Karpas-422 (cell line): ENCODE data around the gene CLMN. TPM values are rescaled to one million over a fixed set of nuclear protein-coding genes. Genes with fewer than 3 reads are reported as not detected.

Experiments used
- DNase-seq: peaks from one replicate; pipeline ENCODE4 v3.0.0-alpha.2; 2015
- H2AFZ ChIP-seq: fragments of 200-600 bp; sonication (generic); 2 replicates; pipeline ENCODE4 v1.6.1; 2014; ENCODE audit warnings: antibody characterized with exemption, low read length, mixed read lengths
- H3K27ac ChIP-seq: fragments of 200-600 bp; sonication (generic); 2 replicates; pipeline ENCODE4 v1.5.1; 2014; ENCODE audit warnings: mild to moderate bottlenecking, low read length, moderate library complexity
- H3K27me3 ChIP-seq: fragments of 200-600 bp; sonication (generic); 2 replicates; pipeline ENCODE4 v1.6.1; 2014; ENCODE audit warnings: low read length, mixed read lengths
- H3K36me3 ChIP-seq: fragments of 200-600 bp; sonication (generic); 2 replicates; pipeline ENCODE4 v1.6.1; 2014; ENCODE audit warnings: low read length, mixed read lengths; ENCODE audit not compliant: insufficient read depth
- H3K4me1 ChIP-seq: fragments of 200-600 bp; sonication (generic); 2 replicates; pipeline ENCODE4 v1.6.1; 2014; ENCODE audit warnings: mild to moderate bottlenecking, low read length, mixed read lengths
- H3K4me2 ChIP-seq: fragments of 200-600 bp; sonication (generic); 2 replicates; pipeline ENCODE4 v1.6.1; 2014; ENCODE audit warnings: low read length, low read depth, mild to moderate bottlenecking; ENCODE audit not compliant: poor library complexity, severe bottlenecking
- H3K4me3 ChIP-seq: fragments of 200-600 bp; sonication (generic); 2 replicates; pipeline ENCODE4 v1.5.1; 2014; ENCODE audit warnings: mild to moderate bottlenecking, antibody characterized with exemption, low read length, mixed read lengths
- H3K79me2 ChIP-seq: fragments of 200-600 bp; sonication (generic); 2 replicates; pipeline ENCODE4 v1.6.1; 2014; ENCODE audit warnings: mild to moderate bottlenecking, low read length, mixed read lengths
- H3K9ac ChIP-seq: fragments of 200-600 bp; sonication (generic); 2 replicates; pipeline ENCODE4 v1.6.0; 2014; ENCODE audit warnings: low read length
- H3K9me2 ChIP-seq: fragments of 200-600 bp; sonication (generic), shearing (Covaris generic); replicated peaks from 2 replicates; pipeline ENCODE4 v1.6.0; 2014; ENCODE audit warnings: mild to moderate bottlenecking, low read length, moderate library complexity; ENCODE audit not compliant: insufficient read depth
- H3K9me3 ChIP-seq: fragments of 300-700, 200-600 bp; sonication (generic); 2 replicates; pipeline ENCODE4 v1.6.1; 2014; ENCODE audit warnings: low read length, mixed read lengths
- H4K20me1 ChIP-seq: fragments of 200-600 bp; sonication (generic); 2 replicates; pipeline ENCODE4 v1.6.1; 2014; ENCODE audit warnings: mild to moderate bottlenecking, antibody characterized with exemption, low read length, low read depth; ENCODE audit not compliant: insufficient read depth
- total RNA-seq: library from RNA; depleted of rRNA; stranded (reverse); fragments of >200 nt; shearing (Covaris generic); gene quantifications from 2 replicates; pipeline ENCODE4 v1.2.3, GENCODE V29; 2014; ENCODE audit warnings: low replicate concordance

CLMN gene
- total RNA-seq, 1 experiment from 2014 or later: 56.1 TPM

GRCh38 chr14:95221531-95221930 is 98.2 kb downstream of the CLMN start:
- no peak for DNase-seq
- Histone ChIP-seq H3K4me1 (peaks cover 20% of the 10 kb centered on the region), H3K9me2 (no peaks in the 10 kb centered on the region), H3K4me3 (no peak overlapping the region), H4K20me1 (no peaks in the 10 kb centered on the region), H3K27ac (no peak overlapping the region), H3K36me3 (peaks cover 50% of the 10 kb centered on the region), H3K9ac (no peak overlapping the region), H2AFZ (no peak overlapping the region), H3K79me2 (no peaks in the 10 kb centered on the region), H3K4me2 (no peak overlapping the region), H3K9me3 (no peaks in the 10 kb centered on the region), H3K27me3 (no peaks in the 10 kb centered on the region)

DNA sequence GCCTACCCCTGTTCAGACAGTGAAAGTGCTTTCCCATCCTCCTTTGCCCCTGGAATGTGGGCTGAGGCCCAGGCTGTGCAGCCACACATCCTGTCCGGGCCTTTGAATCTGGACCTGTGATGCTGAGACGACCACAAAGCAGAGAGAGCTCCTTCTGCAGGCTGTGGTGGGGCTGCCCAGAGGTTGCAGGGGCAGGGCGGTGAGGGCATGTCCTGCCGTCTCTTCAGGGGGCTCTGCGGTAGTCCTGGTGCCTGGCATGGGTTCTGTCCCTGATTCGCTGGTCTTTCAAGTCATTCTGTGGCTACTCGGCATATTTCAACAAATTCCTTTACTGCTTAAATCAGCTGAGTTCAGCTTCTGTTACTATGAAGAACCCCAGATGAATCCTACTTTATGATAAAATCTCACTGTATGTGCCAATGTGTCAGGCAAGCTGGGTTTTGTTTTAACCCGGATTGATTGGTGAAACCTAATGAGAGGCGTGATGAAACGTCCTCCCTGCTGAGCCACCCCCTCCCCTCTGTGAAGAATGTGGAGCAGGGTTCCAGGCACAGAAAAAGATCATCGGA is 99.0 kb downstream of the CLMN start:
- Histone ChIP-seq H2AFZ (no peak overlapping the region), H3K27me3 (no peaks in the 10 kb centered on the region), H3K9me2 (no peaks in the 10 kb centered on the region), H3K27ac (no peak overlapping the region), H3K4me2 (no peak overlapping the region), H4K20me1 (no peaks in the 10 kb centered on the region), H3K9ac (no peak overlapping the region), H3K79me2 (no peaks in the 10 kb centered on the region), H3K9me3 (no peaks in the 10 kb centered on the region), H3K4me3 (no peak overlapping the region), H3K4me1 (peaks cover 17% of the 10 kb centered on the region), H3K36me3 (peaks cover 54% of the 10 kb centered on the region)
- DNase-seq: no peak

DNA sequence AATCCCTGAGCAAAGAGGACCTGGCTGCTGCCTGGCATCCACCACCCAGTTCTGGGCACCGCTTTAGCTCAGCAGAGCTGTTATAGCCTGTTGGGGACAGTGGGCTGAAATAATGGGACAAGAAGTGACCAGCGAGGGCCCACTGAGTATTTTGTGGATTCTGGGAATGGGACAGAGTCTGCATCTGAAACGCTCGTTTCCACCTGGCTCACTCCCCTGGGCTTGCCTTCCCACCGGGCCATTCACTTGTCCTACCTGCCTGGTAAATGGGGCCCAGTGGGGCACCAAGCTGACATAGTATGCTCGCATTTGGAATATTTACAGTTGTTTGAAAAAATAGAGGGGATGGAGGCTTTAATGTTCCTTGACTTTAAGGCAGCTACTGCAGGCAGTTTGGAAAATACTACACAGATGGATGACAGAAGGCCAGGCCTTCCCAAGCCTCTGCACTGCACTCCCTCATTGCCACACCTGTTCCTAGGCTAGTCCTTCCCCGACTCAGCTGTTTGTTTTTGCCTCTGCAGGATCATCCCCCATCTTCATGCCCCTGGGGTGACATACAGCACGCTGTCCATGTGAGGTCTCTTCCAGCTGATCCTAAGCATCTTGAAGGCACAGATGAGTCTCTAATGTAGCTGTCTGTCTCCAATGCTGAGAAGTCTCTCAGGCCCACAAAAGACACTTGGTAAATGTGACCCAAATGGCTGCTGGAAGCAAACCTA is 101.1 kb downstream of the CLMN start:
- H2AFZ ChIP-seq: no peak overlapping the region
- no peaks in the 10 kb centered on the region for H3K9me2 ChIP-seq
- no peaks in the 10 kb centered on the region for H3K9me3 ChIP-seq
- no peaks in the 10 kb centered on the region for H3K27me3 ChIP-seq
- H3K27ac ChIP-seq: peak overlapping the region; percentile 3; the same call in 1 of the 2 replicates
- no peak overlapping the region for H3K4me2 ChIP-seq
- H3K9ac ChIP-seq: no peak overlapping the region
- peaks cover 8% of the 10 kb centered on the region for H3K4me1 ChIP-seq
- no peaks in the 10 kb centered on the region for H3K79me2 ChIP-seq
- no peaks in the 10 kb centered on the region for H4K20me1 ChIP-seq
- peaks cover 65% of the 10 kb centered on the region for H3K36me3 ChIP-seq
- DNase-seq: no peak
- H3K4me3 ChIP-seq: no peak overlapping the region

GRCh38 chr14:95218006-95218405 is 101.7 kb downstream of the CLMN start:
- Histone ChIP-seq H3K9me3 (no peaks in the 10 kb centered on the region), H3K4me3 (no peak overlapping the region), H3K4me2 (no peak overlapping the region), H3K79me2 (no peaks in the 10 kb centered on the region), H2AFZ (no peak overlapping the region), H3K27ac (peak overlapping the region; percentile 12; the same call in 1 of the 2 replicates), H4K20me1 (no peaks in the 10 kb centered on the region), H3K27me3 (no peaks in the 10 kb centered on the region), H3K9ac (no peak overlapping the region), H3K9me2 (no peaks in the 10 kb centered on the region), H3K4me1 (peaks cover 8% of the 10 kb centered on the region), H3K36me3 (peaks cover 61% of the 10 kb centered on the region)
- no peak for DNase-seq

- DNase-seq: no peak
- Histone ChIP-seq H4K20me1 (no peaks in the 10 kb centered on the region), H3K9me2 (no peaks in the 10 kb centered on the region), H3K4me3 (no peak overlapping the region), H3K9ac (no peak overlapping the region), H3K4me2 (no peak overlapping the region), H3K4me1 (peaks cover 8% of the 10 kb centered on the region), H3K36me3 (peaks cover 56% of the 10 kb centered on the region), H3K9me3 (no peaks in the 10 kb centered on the region), H3K27ac (0 out of 2 replicates have a peak overlapping the region, but pooled peaks have one; percentile 12), H3K79me2 (no peaks in the 10 kb centered on the region), H3K27me3 (no peaks in the 10 kb centered on the region), H2AFZ (no peak overlapping the region)
Measured at GRCh38 chr14:95217391-95217900, 102.3 kb downstream of the CLMN start.

GRCh38 chr14:95216008-95216407 is 103.7 kb downstream of the CLMN start:
- H3K27ac ChIP-seq: peak overlapping the region; percentile 59; the same call in 1 of the 2 replicates
- H3K79me2 ChIP-seq: no peaks in the 10 kb centered on the region
- H3K27me3 ChIP-seq: no peaks in the 10 kb centered on the region
- H3K36me3 ChIP-seq: peaks cover 55% of the 10 kb centered on the region
- no peak for DNase-seq
- H2AFZ ChIP-seq: no peak overlapping the region
- H3K4me2 ChIP-seq: no peak overlapping the region
- H4K20me1 ChIP-seq: no peaks in the 10 kb centered on the region
- no peaks in the 10 kb centered on the region for H3K9me2 ChIP-seq
- H3K4me1 ChIP-seq: peaks cover 8% of the 10 kb centered on the region
- H3K9ac ChIP-seq: no peak overlapping the region
- no peaks in the 10 kb centered on the region for H3K9me3 ChIP-seq
- H3K4me3 ChIP-seq: no peak overlapping the region

DNA sequence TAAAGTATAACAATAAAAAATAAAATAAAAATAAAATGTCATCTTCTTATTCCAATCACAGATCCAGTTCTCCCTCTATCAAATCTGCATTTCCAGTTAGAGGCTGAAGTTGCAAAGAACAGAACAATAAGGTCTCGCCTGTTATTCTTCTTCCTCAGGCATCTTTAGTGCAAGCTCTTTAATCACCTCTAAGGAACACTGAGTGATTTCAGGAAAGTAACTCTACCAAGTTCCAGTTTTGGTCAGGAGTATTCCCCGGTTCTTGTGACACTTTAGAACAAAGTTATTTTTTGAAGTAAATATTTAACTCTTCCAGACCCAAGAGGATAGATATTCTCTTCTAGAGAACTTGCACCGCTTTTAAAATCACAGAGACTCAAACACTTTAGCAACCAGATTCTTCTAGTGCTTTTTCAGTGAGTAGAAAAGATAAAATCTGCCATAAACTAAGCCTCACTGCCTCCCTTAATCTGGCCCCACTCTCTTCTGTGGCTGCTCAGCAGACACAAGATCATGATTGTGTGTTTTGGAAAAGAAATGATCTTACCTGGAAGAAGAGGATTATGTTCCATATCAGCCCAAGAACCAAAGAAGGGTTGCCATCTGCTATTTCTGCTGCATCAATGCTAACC is 104.5 kb downstream of the CLMN start:
- Histone ChIP-seq H3K4me2 (no peak overlapping the region), H3K79me2 (no peaks in the 10 kb centered on the region), H3K9ac (no peak overlapping the region), H3K27ac (peak overlapping the region; percentile 59), H3K9me2 (no peaks in the 10 kb centered on the region), H2AFZ (no peak overlapping the region), H3K4me1 (peaks cover 8% of the 10 kb centered on the region), H3K4me3 (no peak overlapping the region), H3K36me3 (peaks cover 47% of the 10 kb centered on the region), H3K27me3 (no peaks in the 10 kb centered on the region), H3K9me3 (no peaks in the 10 kb centered on the region), H4K20me1 (no peaks in the 10 kb centered on the region)
- no peak for DNase-seq

DNA sequence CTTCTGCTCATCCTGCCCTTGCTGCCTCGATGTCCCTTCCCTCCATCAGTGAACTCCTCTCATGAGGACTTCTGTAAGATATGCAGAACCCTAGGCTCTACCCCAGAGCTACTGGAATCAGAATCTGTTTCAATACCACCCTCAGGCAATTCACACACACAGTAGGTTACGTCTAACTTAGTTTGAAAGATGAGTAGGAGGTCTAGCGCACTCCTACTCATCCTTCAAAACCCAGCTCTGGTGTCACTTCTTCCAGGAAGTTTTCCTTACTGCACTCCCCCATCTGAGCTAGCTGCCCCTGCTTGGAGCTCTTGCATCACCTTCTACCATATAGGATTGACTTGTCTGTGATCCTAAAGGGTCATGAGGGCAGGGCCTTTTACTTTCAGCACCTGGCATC is 105.9 kb downstream of the CLMN start:
- Histone ChIP-seq H3K79me2 (no peaks in the 10 kb centered on the region), H3K27ac (no peak overlapping the region), H3K36me3 (peaks cover 53% of the 10 kb centered on the region), H3K4me2 (no peak overlapping the region), H3K4me3 (no peak overlapping the region), H3K9ac (no peak overlapping the region), H3K4me1 (peaks cover 8% of the 10 kb centered on the region), H3K27me3 (no peaks in the 10 kb centered on the region), H4K20me1 (no peaks in the 10 kb centered on the region), H3K9me2 (no peaks in the 10 kb centered on the region), H2AFZ (no peak overlapping the region), H3K9me3 (no peaks in the 10 kb centered on the region)
- no peak for DNase-seq
